GM12865 (cell line): ENCODE data around the gene MYCN.

Experiments used
- DNase-seq: peaks from one replicate; pipeline ENCODE4 v3.0.0; 2010; ENCODE audit warnings: low read depth
- H3K4me3 ChIP-seq: 2 replicates; pipeline ENCODE4 v1.5.1; 2011; ENCODE audit warnings: mild to moderate bottlenecking, low read depth, low read length, control low read depth
- CTCF ChIP-seq: IDR thresholded peaks from 2 replicates; pipeline ENCODE4 v1.5.1; 2011; ENCODE audit warnings: low read length, control low read depth, low read depth, inconsistent platforms; ENCODE audit not compliant: insufficient read depth; ENCODE audit errors: missing control alignments

MYCN gene

GRCh38 chr2:15939854-15940660 is at the start of gene MYCN:
Gene MYCN (plus strand): TSS chr2:15940550. CDS start chr2:15942065, 1,515 bp downstream.
- H3K4me3 ChIP-seq = no peak within 1 kb of the TSS
- DNase-seq = no peak
- no peak for TF ChIP-seq CTCF

GRCh38 chr2:15890936-15891905 is 49.1 kb upstream of the MYCN start:
- H3K4me3 ChIP-seq = no peak overlapping the region
- no peak for TF ChIP-seq CTCF
- DNase-seq = peak; percentile 43

GRCh38 chr2:15892151-15892880 is 48.0 kb upstream of the MYCN start:
- no peak overlapping the region for H3K4me3 ChIP-seq
- DNase-seq = no peak
- TF ChIP-seq CTCF = no peak

- TF ChIP-seq CTCF = no peak
- H3K4me3 ChIP-seq = no peak overlapping the region
- DNase-seq = no peak
Measured at GRCh38 chr2:15893085-15893484, 47.3 kb upstream of the MYCN start.

GRCh38 chr2:15893689-15894480 is 46.5 kb upstream of the MYCN start:
- no peak for DNase-seq
- H3K4me3 ChIP-seq = no peak overlapping the region
- TF ChIP-seq CTCF = no peak

GRCh38 chr2:15894481-15895144 is 45.7 kb upstream of the MYCN start:
- no peak for TF ChIP-seq CTCF
- H3K4me3 ChIP-seq = no peak overlapping the region
- peak; percentile 60 for DNase-seq
